Measurements from ENCODE around the gene ASB1.

The ASB1 gene

DNA sequence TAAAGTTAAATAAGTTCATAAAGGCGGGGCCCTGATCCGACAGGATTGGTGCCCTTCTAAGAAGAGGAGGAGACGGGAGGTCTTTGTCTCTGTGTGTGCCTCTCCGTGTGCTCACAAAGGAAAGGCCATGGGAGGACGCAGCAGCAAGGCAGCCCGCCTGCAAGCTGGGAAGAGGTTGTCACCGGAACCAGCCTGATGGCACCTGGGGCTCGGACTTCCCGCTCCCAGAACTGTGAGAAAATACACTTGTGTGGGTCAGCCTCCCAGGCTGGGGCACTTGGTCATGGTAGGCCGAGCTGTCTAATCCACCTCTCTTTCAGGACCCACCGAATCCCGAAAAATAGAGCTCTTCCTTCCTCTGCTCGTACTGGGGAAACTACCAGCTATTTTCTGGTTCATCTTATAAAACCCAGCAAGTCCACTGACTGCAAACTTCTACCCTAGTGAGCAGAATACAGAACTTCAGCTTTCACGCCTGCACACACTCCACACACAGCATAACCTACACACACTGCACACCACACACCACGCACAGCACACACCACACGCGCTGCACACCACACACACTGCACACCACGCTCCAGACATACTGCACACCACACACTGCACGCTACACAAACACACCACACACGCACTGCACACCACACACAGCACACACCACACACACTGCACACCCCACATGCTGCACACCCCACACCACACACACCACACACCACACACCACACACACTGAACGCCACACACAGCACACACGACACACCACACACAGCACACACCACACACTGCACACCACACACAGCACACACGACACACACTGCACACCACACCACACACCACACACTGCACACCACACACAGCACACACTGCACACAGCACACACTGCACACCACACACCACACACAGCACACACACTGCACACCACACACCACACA lies 58.1 kb downstream of the ASB1 start:
- no peak for ATAC-seq

DNA sequence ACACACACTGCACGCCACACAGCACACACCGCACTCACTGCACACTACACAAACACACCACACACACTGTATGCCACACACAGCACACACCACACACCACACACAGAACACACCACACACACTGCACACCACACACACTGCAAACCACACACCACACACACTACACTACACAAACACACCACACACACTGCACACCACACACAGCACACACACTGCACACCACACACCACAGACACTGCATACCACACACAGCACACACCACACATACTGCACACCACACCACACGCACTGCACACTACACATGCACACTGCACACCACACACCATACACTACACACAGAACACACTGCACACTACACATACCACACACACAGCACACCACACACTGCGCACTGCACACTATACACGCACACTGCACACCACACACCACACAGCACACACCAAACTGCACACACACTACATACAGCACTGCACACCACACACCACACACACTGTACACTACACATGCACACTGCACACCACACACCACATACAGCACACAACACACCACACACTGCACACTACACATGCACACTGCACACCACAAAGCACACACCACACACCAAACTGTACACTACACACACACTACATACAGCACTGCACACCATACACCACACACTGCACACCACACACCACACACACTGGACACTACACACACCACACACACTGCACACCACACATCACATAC lies 59.6 kb downstream of the ASB1 start:
- no peak for ATAC-seq
- TF ChIP-seq BACH2 (CRISPR knock-in tag; IDR thresholded peaks at IDR 0.05; ENCODE audit: borderline replicate concordance) (no peak), ARNTL (CRISPR knock-in tag; IDR thresholded peaks at IDR 0.05; ENCODE audit: borderline replicate concordance, low read depth) (no peak), TCF4 (CRISPR knock-in tag; IDR thresholded peaks at IDR 0.05; ENCODE audit: borderline replicate concordance) (no peak)

More for the DNA sequence above, 58.1 kb downstream of the ASB1 start:
- TF ChIP-seq GLIS3 (CRISPR knock-in tag; IDR thresholded peaks at IDR 0.05) = no peak
- no peak for TF ChIP-seq ZNF565 (CRISPR knock-in tag; conservative IDR thresholded peaks at IDR 0.05; ENCODE audit: low read depth)

DNA sequence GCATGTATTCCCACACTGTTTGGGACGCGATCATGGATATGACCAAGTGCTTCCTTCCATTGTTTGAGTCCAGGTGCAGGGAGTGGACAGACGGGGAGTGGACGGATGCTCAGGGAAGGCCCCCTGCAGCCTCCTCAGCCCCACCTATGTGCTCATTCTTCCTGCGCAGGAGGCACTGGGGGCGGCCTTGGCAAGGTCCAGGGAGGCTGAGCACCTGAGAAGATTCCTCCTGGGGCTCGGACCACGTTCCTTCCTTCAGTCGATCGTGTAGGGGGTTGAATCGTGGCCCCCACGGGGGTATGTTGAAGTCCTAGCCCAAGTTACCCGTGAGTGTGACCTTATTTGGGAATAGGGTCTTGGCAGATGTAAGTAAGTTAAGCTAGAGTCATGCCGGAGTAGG lies 60.4 kb downstream of the ASB1 start:
- ATAC-seq = no peak
- TF ChIP-seq ESRRG (CRISPR knock-in tag; IDR thresholded peaks at IDR 0.05) (no peak), RARB (CRISPR knock-in tag; IDR thresholded peaks at IDR 0.05) (no peak), ZC3H10 (CRISPR knock-in tag; IDR thresholded peaks at IDR 0.05) (no peak), BACH2 (CRISPR knock-in tag; IDR thresholded peaks at IDR 0.05; ENCODE audit: borderline replicate concordance) (no peak), GLIS3 (CRISPR knock-in tag; IDR thresholded peaks at IDR 0.05) (no peak)
- TF ChIP-seq, protein P1, sequence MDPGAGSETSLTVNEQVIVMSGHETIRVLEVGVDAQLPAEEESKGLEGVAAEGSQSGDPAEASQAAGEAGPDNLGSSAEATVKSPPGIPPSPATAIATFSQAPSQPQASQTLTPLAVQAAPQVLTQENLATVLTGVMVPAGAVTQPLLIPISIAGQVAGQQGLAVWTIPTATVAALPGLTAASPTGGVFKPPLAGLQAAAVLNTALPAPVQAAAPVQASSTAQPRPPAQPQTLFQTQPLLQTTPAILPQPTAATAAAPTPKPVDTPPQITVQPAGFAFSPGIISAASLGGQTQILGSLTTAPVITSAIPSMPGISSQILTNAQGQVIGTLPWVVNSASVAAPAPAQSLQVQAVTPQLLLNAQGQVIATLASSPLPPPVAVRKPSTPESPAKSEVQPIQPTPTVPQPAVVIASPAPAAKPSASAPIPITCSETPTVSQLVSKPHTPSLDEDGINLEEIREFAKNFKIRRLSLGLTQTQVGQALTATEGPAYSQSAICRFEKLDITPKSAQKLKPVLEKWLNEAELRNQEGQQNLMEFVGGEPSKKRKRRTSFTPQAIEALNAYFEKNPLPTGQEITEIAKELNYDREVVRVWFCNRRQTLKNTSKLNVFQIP (CRISPR knock-in tag; IDR thresholded peaks at IDR 0.05; ENCODE audit: borderline replicate concordance, low read depth) = no peak

DNA sequence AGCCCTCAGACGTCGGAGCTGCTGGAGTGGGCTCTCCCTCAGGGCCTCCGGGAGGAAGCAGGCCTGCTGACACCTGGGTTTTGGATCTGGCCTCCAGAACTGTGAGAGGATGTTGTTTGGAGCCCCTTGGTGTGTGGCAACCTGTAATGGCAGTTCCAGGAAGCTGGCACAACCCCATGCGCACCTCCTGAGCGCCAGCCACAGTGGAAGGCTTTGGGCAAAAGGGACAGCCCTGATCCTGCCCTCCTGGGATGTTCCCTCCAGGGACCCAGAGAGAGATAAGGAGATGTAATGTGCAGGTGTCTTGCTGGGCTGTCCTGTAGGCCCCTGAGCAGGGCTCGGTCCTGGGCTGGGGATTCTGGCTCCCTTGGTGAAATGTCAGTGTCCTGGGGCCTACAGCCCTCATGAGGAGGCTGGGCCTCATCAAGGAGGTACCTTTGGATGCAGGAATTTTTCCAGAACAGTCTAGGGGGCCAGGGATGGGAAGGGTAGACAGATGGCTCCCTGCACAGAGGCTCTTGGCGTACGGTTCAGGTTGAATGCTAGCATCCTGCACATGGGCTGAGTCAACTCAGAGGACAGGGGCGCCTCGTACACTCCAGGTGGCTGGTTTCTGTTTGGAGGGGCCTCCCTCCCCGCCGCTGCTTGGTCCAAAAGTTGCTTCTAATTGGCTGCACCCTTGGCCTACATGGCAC lies 61.1 kb downstream of the ASB1 start:
- no peak; the same call in 2 of the 3 replicates for ATAC-seq
- TF ChIP-seq ZC3H10 (CRISPR knock-in tag; IDR thresholded peaks at IDR 0.05) (no peak), GLIS3 (CRISPR knock-in tag; IDR thresholded peaks at IDR 0.05) (no peak), OSR1 (CRISPR knock-in tag; IDR thresholded peaks at IDR 0.05) (no peak), TCF4 (CRISPR knock-in tag; IDR thresholded peaks at IDR 0.05; ENCODE audit: borderline replicate concordance) (no peak), ESRRG (CRISPR knock-in tag; IDR thresholded peaks at IDR 0.05) (no peak), ZFP3 (CRISPR knock-in tag; IDR thresholded peaks at IDR 0.05) (no peak), ZFP30 (CRISPR knock-in tag; IDR thresholded peaks at IDR 0.05) (no peak), ZNF565 (CRISPR knock-in tag; conservative IDR thresholded peaks at IDR 0.05; ENCODE audit: low read depth) (no peak)
- TF ChIP-seq, protein P2, sequence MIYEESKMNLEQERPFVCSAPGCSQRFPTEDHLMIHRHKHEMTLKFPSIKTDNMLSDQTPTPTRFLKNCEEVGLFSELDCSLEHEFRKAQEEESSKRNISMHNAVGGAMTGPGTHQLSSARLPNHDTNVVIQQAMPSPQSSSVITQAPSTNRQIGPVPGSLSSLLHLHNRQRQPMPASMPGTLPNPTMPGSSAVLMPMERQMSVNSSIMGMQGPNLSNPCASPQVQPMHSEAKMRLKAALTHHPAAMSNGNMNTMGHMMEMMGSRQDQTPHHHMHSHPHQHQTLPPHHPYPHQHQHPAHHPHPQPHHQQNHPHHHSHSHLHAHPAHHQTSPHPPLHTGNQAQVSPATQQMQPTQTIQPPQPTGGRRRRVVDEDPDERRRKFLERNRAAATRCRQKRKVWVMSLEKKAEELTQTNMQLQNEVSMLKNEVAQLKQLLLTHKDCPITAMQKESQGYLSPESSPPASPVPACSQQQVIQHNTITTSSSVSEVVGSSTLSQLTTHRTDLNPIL (CRISPR knock-in tag; IDR thresholded peaks at IDR 0.05; ENCODE audit: low read depth) = no peak
- TF ChIP-seq, protein P1 (CRISPR knock-in tag; IDR thresholded peaks at IDR 0.05; ENCODE audit: borderline replicate concordance, low read depth) = no peak
- TF ChIP-seq, protein P3, sequence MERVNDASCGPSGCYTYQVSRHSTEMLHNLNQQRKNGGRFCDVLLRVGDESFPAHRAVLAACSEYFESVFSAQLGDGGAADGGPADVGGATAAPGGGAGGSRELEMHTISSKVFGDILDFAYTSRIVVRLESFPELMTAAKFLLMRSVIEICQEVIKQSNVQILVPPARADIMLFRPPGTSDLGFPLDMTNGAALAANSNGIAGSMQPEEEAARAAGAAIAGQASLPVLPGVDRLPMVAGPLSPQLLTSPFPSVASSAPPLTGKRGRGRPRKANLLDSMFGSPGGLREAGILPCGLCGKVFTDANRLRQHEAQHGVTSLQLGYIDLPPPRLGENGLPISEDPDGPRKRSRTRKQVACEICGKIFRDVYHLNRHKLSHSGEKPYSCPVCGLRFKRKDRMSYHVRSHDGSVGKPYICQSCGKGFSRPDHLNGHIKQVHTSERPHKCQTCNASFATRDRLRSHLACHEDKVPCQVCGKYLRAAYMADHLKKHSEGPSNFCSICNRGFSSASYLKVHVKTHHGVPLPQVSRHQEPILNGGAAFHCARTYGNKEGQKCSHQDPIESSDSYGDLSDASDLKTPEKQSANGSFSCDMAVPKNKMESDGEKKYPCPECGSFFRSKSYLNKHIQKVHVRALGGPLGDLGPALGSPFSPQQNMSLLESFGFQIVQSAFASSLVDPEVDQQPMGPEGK (CRISPR knock-in tag; IDR thresholded peaks at IDR 0.05; ENCODE audit: borderline replicate concordance) = no peak
- TF ChIP-seq, protein P4, sequence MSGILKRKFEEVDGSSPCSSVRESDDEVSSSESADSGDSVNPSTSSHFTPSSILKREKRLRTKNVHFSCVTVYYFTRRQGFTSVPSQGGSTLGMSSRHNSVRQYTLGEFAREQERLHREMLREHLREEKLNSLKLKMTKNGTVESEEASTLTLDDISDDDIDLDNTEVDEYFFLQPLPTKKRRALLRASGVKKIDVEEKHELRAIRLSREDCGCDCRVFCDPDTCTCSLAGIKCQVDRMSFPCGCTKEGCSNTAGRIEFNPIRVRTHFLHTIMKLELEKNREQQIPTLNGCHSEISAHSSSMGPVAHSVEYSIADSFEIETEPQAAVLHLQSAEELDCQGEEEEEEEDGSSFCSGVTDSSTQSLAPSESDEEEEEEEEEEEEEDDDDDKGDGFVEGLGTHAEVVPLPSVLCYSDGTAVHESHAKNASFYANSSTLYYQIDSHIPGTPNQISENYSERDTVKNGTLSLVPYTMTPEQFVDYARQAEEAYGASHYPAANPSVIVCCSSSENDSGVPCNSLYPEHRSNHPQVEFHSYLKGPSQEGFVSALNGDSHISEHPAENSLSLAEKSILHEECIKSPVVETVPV (CRISPR knock-in tag; IDR thresholded peaks at IDR 0.05) = no peak
